ENCODE measurements around the gene GARNL3.

GARNL3 gene

DNA sequence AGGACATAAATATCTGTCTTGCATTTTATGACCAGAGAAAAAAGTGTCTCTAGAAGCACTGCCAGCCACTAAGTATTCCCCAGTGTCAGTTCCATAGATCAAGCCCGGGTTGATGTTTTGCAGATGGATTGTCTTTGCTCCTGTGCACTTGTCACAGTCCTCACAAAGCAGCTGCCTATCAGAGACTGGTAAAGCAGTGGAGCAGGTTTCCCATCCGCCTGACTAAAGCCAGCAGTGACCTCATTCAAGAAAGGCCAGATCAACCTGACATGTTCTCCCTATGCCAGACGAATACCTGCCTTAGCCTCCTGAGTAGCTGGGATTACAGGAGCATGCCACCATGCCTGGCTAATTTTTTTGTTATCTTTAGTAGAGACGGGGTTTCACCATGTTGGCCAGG lies 26.8 kb upstream of the GARNL3 start:
- DNase-seq (ENCODE audit: low read depth in 2 of 2), result no peak

DNA sequence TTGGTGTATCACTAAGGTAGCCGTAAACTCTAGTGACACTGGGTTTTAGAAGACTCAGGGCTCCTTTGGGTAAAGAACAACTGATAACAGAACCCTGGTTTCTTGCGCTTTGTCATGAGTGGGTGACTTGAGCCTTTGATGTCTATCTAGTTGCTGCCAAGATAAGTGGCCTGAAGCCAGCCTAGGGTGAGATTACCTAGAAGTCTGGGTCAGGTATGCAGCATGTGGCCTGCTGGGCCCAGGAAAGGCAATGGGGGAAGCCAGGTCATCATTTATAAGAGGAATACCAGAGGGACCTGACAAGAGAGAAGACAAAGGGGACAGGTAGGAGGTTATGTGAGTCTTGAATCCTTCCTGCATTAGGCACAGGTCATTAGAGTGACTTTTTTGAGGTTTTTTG lies 23.2 kb upstream of the GARNL3 start:
- no peak for DNase-seq (ENCODE audit: low read depth in 2 of 2)

DNA sequence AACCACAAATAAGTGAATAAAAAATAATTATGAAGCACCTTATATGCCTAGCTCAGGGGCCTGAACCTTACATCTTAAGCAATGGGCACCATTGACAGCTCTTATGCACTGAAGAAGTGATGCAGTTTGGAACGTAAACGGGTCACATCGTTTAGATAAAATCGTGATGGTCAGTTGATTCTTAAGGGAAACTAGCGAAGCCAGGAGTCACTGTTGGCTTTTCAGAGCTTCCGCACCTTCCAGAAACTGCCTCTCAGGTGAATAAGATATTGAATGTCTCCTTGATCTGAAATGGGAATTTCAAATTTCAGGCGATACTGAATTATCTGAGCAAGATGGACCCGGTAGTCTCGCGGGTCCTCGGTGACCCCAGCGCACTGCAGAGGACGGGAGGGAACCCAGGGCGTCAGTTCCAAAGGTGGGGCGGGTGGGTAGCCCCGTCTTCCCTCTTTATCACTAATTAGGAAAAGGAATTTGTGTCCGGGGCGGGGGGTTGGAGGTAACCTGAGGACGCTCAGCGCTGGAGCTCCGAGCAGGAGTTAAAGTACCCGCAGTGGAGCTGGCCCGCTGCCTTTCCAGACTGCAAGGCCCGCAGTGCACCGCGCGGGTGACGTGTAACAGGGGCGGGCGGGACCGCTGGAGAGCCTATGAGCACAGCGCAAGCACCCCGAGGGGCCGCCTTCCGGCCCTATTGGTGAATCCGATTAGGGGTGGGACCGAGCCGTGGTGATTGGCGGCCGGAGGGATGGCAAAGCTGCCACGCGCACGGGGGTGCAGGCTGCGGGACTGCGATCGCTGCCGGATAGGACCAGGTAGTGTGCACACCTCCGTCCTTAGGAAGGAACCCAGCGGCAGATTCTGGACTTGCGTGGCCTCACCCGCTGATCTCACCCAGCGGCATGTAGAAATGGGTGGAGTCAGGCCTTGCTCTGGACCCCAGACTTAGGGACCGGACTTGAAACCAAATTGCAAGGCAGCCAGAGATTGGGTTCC lies 19.7 kb upstream of the GARNL3 start:
- DNase-seq (ENCODE audit: low read depth in 2 of 2), result peak; percentile 94

DNA sequence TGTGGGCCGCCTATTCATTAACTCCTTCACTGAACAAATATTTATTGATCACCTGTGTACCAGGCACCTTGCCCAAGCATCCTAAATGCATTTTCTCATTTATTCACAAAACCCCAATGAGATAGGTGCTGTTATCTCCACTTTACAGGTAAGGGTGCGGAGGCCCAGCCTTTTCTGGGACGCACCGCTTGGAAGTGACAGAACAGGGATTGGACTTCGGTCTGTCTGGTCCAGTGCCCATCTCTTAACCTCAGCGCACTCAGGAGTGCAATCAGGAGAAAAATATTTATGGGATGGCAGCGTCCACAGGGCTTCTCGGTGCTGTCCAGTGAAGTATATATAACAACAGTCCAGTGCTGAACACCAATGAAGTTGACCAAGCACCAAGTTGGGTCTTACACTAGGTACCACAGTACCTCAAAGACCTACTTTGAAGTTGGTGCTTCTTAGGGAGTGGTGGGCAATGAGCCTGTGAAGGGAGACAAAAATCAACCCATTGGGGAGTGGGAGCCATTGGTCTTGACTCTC lies 18.9 kb upstream of the GARNL3 start:
- DNase-seq (ENCODE audit: low read depth in 2 of 2), result no peak

DNA sequence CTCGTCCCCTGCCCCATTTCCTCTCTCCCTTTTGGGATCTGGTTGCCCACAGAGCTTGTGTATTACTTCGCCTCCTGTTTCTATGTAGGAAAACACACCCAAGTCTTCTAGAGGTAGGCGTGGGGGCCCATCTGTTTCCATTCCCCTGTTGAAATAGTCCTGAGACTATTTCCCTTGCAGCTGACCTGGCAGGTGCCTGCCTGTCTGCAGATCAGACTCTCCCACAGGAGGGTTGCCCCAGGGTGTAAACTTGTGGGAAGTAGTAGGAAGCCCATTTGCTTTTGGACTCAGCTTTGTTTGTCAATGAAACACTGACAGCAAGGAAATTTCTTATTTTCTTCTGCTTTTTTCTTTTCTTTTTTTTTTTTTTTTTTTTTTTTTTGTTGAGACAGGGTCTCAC lies 16.3 kb upstream of the GARNL3 start:
- DNase-seq (ENCODE audit: low read depth in 2 of 2), result no peak

DNA sequence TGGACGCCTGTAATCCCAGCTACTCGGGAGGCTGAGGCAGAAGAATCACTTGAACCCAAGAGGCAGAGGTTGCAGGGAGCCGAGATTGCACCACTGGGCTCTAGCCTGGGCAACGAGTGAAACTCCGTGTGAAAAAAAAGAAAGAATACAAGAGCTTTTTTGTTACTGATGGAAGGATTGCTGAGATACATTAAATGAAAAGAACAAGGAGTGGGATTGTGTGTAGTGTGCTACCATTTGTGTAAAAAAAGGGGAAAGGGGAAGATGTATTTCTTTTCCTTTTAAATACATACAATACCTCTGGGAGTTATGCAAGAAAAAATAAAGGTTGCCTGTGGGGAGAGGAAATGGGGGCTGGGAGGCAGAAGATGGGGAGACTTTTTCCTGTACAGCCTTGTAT lies 14.7 kb upstream of the GARNL3 start:
- no peak for DNase-seq (ENCODE audit: low read depth in 2 of 2)

DNA sequence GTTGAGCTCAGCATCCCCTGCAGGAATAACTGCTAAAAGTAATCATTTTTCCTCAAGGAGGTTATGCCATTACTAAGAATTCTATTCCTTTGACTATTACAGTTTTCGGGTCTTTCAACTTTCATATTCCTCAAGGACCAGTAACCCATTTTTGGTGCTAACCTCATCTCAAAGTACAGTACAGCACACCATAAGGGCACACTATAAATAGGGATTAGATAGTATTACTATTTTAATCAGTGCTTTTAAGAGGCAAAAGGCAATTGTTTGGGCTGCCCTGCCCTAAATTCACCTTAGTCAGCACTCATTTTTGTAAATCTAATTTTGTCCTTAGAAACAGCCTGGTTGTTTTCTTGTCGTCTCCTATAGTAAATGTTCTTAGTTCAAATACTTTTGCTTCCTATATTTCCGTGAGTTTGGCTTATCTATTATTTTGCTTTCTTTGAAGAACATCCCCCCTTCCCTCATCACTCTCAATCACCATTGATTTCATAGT lies 13.6 kb upstream of the GARNL3 start:
- no peak for DNase-seq (ENCODE audit: low read depth in 2 of 2)

DNA sequence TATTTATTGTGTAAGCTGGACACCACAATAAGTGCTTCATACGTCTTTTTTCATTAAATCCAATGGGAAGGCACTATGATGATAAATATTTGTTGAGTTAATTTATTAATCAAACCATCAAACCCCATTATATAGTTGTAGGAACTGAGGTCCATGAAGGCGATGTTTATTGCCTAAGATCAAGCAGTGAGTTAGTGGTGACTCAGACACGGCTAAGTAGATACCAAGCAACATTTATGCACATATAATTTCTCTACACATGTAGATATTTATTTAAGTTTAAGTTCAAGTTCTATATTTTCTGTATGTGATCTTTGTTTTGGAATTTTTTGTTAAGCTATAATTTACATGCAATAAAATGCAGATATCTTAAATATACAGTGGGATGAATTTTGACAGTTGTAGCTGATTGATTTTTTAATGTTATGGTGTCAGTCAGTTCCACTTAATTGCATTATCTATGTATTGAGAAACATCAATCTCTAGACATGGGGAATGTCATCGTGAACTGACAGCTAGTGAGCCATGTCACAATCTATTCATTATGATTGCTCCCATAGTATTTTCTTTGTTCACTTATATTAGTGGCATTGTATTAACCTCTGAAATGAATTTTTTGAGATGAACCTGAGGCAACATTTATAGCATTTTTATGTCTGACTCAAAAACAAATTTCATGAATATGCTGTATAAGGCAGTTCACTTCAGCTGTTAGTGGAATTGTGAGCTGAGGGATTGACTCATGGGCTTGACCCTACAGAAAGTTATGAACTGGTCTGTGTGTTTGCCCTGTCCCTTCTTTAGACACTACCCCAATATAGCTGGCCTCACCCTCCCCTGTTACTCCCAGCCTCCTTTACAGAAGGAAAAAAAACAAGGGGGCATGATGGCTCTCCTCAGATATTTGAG lies 11.9 kb upstream of the GARNL3 start:
- no peak for DNase-seq (ENCODE audit: low read depth in 2 of 2)

DNA sequence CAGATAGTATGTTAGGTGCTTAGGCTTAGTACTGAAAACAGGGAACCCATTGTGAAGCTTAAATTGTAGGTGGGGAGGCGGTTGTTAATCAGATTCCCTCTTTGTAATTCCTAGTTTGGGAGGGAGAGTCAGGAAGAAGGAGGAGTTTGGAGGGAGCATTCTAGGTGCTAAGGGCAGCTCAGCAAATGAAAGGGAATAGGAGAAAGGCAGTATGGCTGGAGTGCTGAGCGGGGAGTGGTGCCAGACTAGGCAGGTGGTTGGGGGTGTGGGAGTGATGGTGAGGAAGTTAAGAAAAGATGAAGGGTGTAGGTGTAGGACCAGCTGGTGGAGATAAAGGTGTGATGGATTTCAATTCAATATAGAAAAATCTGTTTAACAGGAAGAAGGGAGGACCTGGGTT lies 11.1 kb upstream of the GARNL3 start:
- no peak for DNase-seq (ENCODE audit: low read depth in 2 of 2)

DNA sequence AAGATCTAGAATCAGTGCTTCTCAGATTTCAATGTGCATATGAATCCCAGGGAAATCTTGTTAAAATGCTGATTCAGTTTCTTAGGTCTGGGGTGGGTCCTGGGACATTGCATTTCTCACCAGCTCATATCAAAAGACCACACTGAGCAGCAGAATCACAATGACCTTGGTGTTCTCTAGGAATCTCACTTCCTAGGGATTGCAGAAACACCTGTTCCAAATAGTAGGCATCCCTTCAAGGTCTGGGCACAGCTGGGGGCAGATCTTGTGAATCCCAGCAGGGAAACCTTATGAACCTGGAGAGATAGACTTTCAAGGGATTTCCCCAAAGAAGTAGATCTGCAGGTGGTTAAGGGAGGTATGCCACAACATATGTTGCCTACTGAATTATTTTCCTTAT lies 8.9 kb upstream of the GARNL3 start:
- DNase-seq (ENCODE audit: low read depth in 2 of 2), result no peak

DNA sequence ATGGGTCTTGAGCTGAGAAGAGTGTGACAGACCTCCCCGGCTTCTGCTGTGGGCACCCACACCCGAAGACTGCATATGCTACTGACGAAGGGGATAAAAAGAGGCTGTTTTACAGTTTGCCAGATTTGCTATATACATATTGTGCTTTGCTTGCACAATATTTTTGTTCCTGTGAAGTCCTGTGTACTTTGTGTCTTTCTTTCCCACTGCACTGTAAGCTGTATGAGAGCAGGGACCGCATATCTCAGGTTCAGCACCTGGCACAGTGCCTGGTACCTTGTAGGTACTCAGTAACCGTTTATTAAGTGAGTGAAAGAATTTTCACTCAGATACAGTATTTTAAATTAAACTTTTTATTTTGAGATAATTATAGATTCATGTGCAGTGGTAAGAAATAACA lies 8.2 kb upstream of the GARNL3 start:
- no peak for DNase-seq (ENCODE audit: low read depth in 2 of 2)

DNA sequence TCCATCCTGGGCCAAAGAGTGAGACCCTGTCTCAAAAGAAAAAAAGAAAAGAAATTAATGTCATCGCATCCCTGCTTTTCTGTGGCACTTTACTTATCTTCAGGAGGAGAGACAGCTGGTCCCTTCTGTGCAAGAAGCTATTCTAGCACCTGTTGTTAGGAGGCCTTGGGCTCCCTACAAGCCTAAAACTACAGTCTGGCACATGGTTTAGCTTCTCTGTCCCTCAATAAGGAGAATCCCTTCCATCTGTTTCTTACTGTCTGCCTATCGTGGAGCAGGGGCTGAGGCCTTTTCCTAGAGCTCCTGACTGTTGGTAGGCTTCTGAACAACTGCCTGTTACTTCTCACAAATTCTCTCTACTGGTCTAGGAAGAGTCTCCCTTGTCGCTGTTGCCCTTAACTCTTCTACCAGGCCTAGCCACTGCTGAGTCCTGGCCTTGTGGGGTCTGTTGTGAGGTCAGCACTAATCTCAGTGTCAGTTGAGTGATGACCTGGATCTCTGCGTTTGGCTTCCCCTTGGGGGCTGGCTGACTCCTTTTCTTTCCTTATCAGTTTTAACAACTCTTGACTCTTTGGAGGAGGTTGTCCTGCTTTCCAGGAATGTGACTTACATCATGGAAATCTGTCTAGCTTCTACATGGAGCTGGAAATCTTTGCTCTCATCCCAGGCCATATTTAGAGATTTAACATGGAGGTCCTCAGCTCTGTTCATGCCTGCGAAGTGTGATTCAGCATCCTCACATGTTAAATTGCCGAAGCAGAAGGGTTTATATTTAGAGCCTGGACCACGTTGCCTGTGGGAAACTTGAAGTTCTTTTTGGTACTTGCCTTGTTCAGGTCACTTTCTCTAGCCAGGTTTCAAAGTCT lies 5.7 kb upstream of the GARNL3 start:
- no peak for DNase-seq (ENCODE audit: low read depth in 2 of 2)

DNA sequence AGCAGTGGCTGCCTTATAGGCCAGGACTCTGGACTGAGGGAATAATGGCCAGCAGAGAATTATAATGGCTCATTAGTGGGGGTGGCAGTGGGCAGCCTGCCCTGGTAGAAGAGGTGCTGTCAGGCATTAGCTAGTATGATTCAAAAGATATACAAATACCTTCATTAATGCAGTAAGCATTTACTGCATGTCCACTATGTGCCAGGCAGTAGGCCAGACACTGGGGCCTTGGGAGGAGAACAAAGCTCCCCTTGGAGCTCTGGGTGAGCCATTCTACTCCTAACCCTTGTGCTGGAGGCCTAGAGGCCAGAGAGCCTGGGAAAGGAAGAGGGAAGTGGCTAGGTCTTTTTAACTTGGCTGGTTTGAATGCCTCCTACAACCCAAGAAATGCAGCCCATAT lies 2.0 kb upstream of the GARNL3 start:
- DNase-seq (ENCODE audit: low read depth in 2 of 2), result no peak

DNA sequence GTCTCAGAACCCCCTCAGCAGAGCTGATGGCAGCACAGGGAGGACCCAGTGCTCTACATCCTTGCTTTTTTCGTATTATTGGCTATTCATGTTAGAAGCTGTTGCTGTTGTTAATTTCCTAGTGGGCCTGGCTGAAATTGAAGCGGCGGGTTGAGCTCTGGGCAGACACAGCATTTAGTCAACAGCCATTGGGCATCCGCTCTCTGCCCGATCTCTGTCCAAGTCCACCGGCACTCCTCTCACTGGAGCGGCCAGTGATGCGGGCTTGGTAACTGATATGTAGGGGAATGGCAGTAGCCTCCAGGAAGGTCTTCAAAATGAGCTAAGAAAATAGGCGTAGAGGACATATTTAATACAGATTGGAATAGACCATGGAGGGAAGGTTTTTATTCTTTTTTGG lies 1.3 kb upstream of the GARNL3 start:
- DNase-seq (ENCODE audit: low read depth in 2 of 2), result no peak

DNA sequence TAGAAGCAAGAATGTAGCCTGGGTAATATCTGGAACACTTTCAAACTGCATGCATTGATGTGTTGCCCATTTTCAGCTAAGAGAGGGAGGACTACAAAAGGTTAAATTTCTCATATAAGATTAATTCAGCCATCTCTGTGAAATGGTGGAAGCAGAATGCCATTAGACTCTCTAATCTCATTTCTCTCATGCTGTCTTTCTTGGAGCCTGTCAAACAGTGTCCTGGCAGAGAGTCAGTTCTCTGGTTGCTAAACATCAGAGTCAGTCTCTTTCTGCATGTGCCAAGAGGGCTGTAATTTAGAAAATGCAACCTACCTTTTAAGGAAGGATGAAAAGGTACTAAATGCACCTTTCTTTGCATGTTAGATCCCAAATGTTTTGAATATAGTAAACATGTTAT lies 910 bp upstream of the GARNL3 start:
- DNase-seq (ENCODE audit: low read depth in 2 of 2), result no peak

DNA sequence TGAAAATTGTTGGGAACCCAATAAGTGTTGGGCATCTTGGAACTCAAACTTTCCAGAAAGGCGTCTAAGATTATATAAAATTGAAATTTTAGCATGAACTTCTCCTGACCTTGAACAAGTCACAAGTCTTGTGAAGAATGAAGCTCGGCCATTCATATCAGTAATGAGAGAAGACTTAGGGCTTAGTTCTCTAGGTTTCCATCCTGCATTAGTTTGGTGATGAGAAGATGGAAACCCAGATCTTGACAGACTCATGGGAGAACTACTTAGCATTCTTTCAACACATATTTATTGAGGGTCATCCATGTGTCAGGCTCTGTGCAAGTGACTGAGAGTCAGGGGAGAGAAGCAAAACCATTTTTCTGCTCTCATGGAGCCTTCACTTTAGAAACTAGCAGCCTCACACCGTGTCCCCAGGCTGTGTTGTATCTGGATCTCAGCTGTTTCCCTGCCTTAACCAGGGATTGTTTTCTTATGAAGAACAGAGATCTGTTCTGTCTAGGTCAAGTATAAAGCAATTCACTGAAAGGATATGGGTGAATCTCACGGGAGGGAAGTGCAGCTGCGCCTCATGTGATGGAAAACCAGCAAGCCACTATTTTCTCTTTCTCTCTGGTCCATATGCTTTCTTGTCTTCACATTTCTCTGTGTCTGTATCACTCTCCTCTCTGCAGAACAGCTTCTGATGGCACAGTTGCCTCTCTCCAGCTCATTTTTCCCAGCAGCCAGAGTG lies 3.4 kb downstream of the GARNL3 start:
- no peak for DNase-seq (ENCODE audit: low read depth in 2 of 2)

DNA sequence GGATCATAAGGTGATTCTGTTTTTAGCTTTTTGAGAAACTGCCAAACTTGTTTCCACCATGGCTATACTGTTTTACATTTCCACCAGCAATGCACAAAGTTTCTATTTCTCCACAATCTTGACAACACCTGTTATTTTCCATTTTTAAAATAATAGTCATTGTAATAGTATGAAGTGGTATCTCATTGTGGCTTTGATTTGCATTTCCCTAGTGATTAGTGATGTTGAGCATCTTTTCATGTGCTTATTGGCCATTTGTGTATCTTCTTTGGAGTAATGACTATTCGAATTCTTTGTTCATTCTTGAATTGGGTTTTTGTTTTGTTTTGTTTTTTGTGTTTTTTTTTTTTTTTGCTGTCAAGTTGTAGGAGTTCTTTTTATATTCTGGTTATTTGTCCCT lies 4.9 kb downstream of the GARNL3 start:
- no peak for DNase-seq (ENCODE audit: low read depth in 2 of 2)

DNA sequence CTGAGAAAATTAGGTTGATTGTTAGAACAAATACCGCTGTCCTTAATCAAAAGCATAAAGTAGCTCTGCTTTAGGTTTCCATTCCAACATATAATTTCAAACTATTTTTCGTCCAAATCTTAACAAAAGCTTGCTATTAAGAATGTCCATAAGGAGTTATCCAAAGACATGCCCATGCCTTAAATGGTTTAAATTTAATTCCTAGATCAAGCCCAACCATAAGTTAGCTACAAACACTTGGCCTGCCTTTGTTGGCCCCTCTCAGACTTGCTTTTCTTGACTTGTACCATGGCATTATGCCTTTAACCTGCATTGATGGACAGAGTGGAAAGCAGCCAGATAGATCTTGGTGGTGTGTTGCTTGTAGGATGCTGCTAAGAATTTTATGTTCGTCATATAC lies 8.8 kb downstream of the GARNL3 start:
- DNase-seq (ENCODE audit: low read depth in 2 of 2), result no peak

DNA sequence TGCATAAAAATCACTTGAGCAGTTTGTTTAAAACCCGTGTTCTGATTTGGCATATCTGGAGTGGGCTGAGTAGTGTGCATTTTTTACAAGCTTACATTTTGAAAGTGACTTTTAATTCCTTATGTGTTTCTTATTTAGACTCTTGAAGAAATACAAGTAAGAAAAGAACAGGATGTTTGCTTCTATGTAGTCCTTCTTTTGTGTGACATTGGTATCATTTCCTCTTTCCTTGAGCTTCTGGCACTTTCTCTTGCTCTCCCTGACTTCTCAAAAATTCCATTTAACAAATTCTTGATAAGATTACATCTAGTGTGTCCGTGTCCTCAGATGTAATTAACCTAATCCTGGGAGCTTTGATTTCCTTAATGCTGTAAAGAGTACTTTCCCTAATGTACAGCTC lies 12.5 kb downstream of the GARNL3 start:
- DNase-seq (ENCODE audit: low read depth in 2 of 2), result no peak

DNA sequence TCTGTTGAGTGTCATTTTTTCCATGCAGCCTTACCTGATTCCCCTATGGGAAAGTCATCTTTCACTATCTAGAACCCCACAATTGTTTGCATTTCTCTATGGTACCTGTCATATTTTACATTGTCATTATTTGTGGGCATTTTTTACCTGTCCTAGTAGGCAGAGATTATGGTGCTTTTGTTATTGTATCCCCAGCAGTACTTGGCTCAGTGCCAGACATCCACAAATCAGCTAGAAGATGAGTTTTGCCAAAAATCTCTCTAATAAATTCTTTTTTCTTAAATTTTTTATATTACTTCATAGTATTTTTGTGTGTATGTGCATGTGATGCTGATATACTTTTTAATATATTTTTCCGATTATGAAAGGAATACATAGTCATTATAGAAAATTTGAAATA lies 13.2 kb downstream of the GARNL3 start:
- no peak for DNase-seq (ENCODE audit: low read depth in 2 of 2)

DNA sequence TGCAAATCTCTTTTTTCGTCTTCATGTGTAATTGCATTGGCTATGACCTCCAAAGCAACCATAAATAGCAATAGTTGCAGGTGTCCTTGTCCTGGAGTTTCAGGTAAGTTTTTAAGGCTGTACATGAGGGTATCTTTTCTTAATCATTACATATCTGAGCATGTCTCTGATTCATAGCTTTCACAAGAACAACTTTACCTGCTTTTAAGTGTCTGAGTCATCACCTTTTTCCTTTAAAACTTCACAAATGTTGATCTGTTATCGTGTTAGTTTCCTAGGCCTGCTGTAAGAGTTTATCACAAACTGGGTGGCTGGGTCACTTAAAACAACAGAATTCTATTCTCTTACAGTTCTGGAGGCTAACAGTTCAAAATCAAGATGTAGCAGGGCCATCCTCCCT lies 13.8 kb downstream of the GARNL3 start:
- DNase-seq (ENCODE audit: low read depth in 2 of 2), result no peak
